ENCODE data around the gene BTBD16. TPM values are rescaled to one million over a fixed set of nuclear protein-coding genes. Genes with fewer than 3 reads are reported as not detected.

BTBD16 gene
- not detected for total RNA-seq

DNA sequence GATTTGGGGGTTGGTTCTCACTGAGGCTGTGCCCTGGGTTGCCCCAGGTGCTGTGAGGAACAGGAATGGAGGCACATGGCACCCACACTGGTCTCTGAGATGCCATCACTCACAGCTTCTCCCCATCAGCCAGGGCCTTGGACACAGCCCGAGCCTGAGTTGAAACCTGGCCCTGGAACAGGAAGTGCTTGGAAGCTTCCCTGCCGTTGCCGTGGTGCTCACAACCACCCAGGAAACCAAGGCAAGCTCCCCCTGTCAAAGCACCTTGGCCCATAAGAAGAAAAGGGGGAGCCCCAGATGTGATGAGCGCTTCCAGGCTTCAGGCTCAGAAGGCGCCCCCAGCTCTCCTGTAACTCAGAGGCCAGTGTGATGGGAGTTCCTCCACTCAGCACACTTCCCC lies at the start of gene BTBD16:
Gene BTBD16, plus strand, starts transcription at position 221 of the 400 bp plus-strand sequence. CDS start 3,786 bp downstream, outside the sequence.
- H3K36me3 Mint-ChIP-seq (ENCODE audit: low read depth): no peaks in the 10 kb centered on the region
- CTCF ChIA-PET: interaction anchor here (1.3 to 3.0 kb wide), 3 partner anchors 9 to 294 kb away, joined by 4 to 8 read pairs (median 5); no protein-coding TSS in a partner anchor
- H3K4me3 Mint-ChIP-seq: no peak within 1 kb of the TSS
- H3K27ac Mint-ChIP-seq: no peak within 1 kb of the TSS
- no peaks in the 10 kb centered on the region for H3K4me1 Mint-ChIP-seq (ENCODE audit: low read depth)
- POLR2A ChIA-PET: no interaction called here
- no peaks in the 10 kb centered on the region for H3K9me3 Mint-ChIP-seq (ENCODE audit: insufficient read depth)
- H3K27me3 Mint-ChIP-seq (ENCODE audit: low read depth): peaks cover 2% of the 10 kb centered on the region
- ATAC-seq (no peak), DNase-seq (no peak)

DNA sequence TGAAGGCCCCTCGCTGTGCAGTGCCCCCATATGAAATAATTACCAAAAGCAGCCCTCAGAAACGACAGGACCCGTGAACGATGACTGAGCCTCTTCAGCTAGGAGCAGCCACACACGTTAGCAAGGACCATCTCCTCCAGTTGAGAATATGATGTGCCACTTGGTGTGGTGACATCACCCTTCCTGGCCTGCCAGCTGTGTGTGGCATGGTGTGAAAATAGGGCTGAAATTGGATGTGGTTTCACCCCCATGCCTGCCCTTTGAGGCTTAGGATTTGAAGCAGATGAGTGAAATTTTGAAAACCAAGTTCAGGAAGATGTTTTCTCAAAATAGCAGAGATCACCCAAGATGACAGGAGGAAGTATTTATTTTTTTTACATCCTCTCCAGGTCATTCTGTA lies 49.1 kb upstream of the BTBD16 start:
- peaks cover 14% of the 10 kb centered on the region for H3K27me3 Mint-ChIP-seq (ENCODE audit: low read depth)
- DNase-seq: no peak
- ChIA-PET CTCF (no interaction called here), POLR2A (no interaction called here)
- no peak overlapping the region for H3K27ac Mint-ChIP-seq
- H3K9me3 Mint-ChIP-seq (ENCODE audit: insufficient read depth): no peaks in the 10 kb centered on the region
- no peaks in the 10 kb centered on the region for H3K36me3 Mint-ChIP-seq (ENCODE audit: low read depth)
- ATAC-seq: no peak
- H3K4me1 Mint-ChIP-seq (ENCODE audit: low read depth): no peaks in the 10 kb centered on the region
- H3K4me3 Mint-ChIP-seq: no peak overlapping the region

DNA sequence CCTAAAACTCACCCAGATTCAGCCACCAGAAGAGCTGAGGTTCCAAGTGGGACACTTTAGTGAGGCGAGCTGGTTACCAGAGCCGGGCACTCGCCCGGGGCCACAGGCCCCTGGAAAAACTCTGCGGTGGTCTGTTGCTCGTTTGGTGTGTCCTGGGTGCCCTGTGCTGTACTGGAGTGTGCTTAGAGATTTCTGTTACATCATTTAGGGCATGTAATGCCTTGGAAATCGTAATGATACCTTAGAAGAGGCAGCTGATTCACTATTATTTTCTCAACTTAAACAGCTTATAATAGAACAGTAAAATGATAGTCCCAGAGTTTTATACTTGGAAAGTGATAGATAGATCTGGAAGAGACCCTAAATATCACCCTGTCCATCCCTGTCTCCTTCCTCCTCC lies 48.5 kb upstream of the BTBD16 start:
- Mint-ChIP-seq H3K4me3 (no peak overlapping the region), H3K27ac (no peak overlapping the region), H3K36me3 (ENCODE audit: low read depth) (no peaks in the 10 kb centered on the region), H3K4me1 (ENCODE audit: low read depth) (no peaks in the 10 kb centered on the region), H3K27me3 (ENCODE audit: low read depth) (peaks cover 14% of the 10 kb centered on the region), H3K9me3 (ENCODE audit: insufficient read depth) (no peaks in the 10 kb centered on the region)
- ATAC-seq (no peak), DNase-seq (no peak)
- ChIA-PET POLR2A (no interaction called here), CTCF (no interaction called here)

DNA sequence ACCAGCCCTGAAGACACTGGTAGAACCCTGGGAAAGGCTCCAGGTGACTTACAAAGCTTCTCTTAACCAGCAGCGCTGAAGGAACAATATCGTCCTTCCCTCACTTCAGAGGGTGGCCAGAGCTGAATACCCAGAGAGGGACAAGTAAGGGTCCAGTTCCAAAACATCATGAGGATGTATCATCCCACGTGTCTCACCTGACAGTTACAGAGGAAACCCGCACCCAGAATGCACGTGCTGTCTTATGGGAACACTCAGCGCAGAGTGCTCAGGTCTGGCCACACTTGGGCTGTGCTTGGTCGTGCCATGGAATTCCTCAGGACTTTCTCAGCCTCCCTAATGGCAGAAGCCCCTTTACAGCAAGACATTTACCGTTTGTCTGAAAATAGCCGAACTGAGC lies 46.9 kb upstream of the BTBD16 start:
- ATAC-seq (no peak), DNase-seq (no peak)
- H3K27me3 Mint-ChIP-seq (ENCODE audit: low read depth): peaks cover 14% of the 10 kb centered on the region
- H3K36me3 Mint-ChIP-seq (ENCODE audit: low read depth): no peaks in the 10 kb centered on the region
- CTCF ChIA-PET: no interaction called here
- H3K9me3 Mint-ChIP-seq (ENCODE audit: insufficient read depth): no peaks in the 10 kb centered on the region
- no peaks in the 10 kb centered on the region for H3K4me1 Mint-ChIP-seq (ENCODE audit: low read depth)
- POLR2A ChIA-PET: no interaction called here
- no peak overlapping the region for H3K27ac Mint-ChIP-seq
- no peak overlapping the region for H3K4me3 Mint-ChIP-seq

DNA sequence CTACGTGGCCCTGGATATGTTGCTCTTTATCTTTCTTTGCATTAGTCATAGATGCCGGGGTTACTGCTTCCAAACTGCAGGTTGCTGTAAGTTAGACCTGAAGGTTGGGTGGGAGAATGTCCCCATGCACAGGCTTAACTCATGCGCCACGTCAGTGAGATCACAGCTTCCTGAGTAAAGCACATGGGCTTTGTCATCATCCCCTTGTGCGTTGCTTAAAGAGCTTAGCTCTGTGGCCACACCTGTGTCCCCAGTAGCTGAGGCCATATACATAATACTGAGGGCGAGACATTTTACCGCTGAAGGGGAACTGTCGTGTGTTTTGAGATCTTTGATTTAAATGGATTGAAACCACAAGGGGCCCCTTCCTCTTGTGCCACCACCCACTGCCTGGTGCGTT lies 45.8 kb upstream of the BTBD16 start:
- DNase-seq: no peak
- peaks cover 14% of the 10 kb centered on the region for H3K27me3 Mint-ChIP-seq (ENCODE audit: low read depth)
- POLR2A ChIA-PET: no interaction called here

DNA sequence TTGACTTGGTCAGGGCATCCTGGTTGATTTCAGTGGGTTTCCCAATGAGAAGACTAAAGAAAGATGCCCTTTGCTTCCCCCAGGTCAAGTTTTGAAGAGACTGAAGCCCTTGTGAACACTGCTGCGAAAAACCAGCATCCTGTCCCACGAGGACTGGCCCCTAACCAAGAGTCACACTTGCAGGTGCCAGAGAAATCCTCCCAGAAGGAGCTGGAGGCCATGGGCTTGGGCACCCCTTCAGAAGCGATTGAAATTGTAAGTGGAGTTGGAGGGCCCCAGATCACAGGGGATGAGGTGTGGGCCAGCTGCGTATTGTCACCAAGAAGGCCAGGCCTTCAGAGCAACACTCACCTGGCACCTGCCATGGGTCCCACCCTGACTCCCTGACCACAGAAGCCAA lies 43.3 kb upstream of the BTBD16 start:
- CTCF ChIA-PET: no interaction called here
- H3K9me3 Mint-ChIP-seq (ENCODE audit: insufficient read depth): no peaks in the 10 kb centered on the region

More for the DNA sequence above, 45.8 kb upstream of the BTBD16 start:
- CTCF ChIA-PET: no interaction called here
- Mint-ChIP-seq H3K4me3 (no peak overlapping the region), H3K36me3 (ENCODE audit: low read depth) (no peaks in the 10 kb centered on the region), H3K9me3 (ENCODE audit: insufficient read depth) (no peaks in the 10 kb centered on the region), H3K27ac (no peak overlapping the region), H3K4me1 (ENCODE audit: low read depth) (no peaks in the 10 kb centered on the region)
- ATAC-seq: no peak

DNA sequence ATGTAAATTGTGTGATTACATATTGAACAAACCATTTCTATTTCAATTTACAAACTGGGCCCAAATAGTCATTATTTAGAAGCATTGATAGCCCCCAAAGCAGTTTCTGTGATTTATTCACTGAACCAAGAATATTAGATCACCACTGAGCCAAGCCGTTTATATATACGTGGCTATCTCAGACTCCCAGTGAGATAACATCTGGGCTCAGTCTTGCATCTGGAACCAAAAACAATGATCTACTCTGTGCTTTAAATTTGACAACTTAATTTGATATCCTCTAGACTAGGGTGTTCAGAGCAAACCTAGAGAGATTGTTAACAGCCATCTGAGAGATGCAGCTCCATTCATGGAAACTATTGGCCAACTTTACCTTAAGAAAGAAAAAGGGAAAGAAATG lies 41.4 kb upstream of the BTBD16 start:
- Mint-ChIP-seq H3K4me3 (no peak overlapping the region), H3K4me1 (ENCODE audit: low read depth) (no peaks in the 10 kb centered on the region), H3K27me3 (ENCODE audit: low read depth) (peaks cover 5% of the 10 kb centered on the region), H3K9me3 (ENCODE audit: insufficient read depth) (no peaks in the 10 kb centered on the region), H3K36me3 (ENCODE audit: low read depth) (no peaks in the 10 kb centered on the region), H3K27ac (no peak overlapping the region)
- ChIA-PET POLR2A (no interaction called here), CTCF (no interaction called here)
- ATAC-seq: no peak
- DNase-seq: no peak

More for the DNA sequence above, 43.3 kb upstream of the BTBD16 start:
- H3K36me3 Mint-ChIP-seq (ENCODE audit: low read depth): no peaks in the 10 kb centered on the region
- peaks cover 10% of the 10 kb centered on the region for H3K27me3 Mint-ChIP-seq (ENCODE audit: low read depth)
- no peak overlapping the region for H3K4me3 Mint-ChIP-seq
- DNase-seq (no peak), ATAC-seq (no peak)
- H3K4me1 Mint-ChIP-seq (ENCODE audit: low read depth): no peaks in the 10 kb centered on the region
- POLR2A ChIA-PET: no interaction called here
- H3K27ac Mint-ChIP-seq: no peak overlapping the region

DNA sequence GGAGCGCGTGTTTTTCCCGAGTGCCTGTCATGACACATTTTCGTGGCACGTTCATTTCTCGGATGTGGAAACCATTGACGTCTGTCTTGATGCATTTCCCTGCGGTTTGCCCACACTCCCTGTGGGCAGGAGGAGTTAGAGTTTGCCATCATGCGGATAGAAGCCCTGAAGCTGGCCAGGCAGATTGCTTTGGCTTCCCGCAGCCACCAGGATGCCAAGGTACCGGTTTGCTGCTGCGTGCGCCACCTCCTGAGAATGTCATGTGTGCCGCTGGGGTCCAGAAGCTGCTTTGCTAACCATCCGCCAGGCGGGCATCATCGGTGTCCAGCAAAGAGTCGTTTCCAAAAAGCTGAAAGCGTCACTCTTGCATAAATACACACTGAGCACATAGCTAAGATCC lies 40.9 kb upstream of the BTBD16 start:
- Mint-ChIP-seq H3K4me1 (ENCODE audit: low read depth) (no peaks in the 10 kb centered on the region), H3K27ac (no peak overlapping the region), H3K27me3 (ENCODE audit: low read depth) (peaks cover 5% of the 10 kb centered on the region), H3K4me3 (no peak overlapping the region), H3K9me3 (ENCODE audit: insufficient read depth) (no peaks in the 10 kb centered on the region), H3K36me3 (ENCODE audit: low read depth) (no peaks in the 10 kb centered on the region)
- CTCF ChIA-PET: no interaction called here
- POLR2A ChIA-PET: no interaction called here
- ATAC-seq (no peak), DNase-seq (no peak)

DNA sequence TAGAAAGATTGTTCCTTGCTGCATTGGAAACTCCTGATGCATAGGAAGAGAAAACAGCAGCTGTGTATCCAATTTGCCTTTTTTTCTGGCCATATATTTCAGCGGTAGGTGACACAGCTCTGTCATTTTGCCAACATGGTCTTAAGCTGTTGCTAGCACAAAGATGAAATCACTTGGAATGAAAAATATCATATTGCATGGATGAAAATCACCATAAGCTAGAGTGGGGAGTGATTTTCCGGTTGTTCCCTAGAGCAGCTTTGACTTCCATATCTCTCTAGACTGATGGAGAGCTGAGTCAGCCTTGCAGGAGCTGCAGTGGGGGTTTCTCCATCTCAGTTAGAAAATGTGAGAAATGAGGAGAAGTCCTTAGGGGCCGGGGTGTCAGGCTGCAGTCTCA lies 38.3 kb upstream of the BTBD16 start:
- POLR2A ChIA-PET: no interaction called here
- DNase-seq (no peak), ATAC-seq (no peak)
- Mint-ChIP-seq H3K4me1 (ENCODE audit: low read depth) (no peaks in the 10 kb centered on the region), H3K4me3 (no peak overlapping the region), H3K36me3 (ENCODE audit: low read depth) (no peaks in the 10 kb centered on the region), H3K27me3 (ENCODE audit: low read depth) (no peaks in the 10 kb centered on the region), H3K9me3 (ENCODE audit: insufficient read depth) (no peaks in the 10 kb centered on the region), H3K27ac (no peak overlapping the region)
- CTCF ChIA-PET: no interaction called here

DNA sequence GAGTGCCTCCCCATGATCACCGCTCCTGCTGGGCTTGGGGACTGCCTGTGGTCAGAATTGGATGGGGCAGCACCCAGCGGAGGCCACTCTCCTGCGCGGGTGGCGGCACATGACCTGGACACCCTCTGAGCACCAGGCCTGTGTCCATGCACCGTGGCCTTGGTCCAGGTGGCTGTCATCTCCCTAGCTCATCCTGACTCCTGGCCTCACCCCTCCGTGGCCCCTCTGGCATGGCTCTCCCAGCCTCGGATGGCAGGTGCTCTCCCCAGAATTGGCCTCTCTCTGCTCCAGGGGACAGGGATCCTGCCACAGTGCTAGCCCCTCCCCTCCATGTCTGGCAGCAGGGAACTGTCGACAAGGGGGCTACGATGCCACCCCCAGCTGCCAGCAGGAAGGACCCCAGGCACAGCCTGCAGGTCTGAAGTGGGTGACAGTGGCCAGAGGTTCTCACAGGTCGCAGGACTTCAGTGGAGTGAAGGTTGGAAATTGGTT lies 37.2 kb upstream of the BTBD16 start:
- CTCF ChIA-PET: no interaction called here
- Mint-ChIP-seq H3K36me3 (ENCODE audit: low read depth) (no peaks in the 10 kb centered on the region), H3K27me3 (ENCODE audit: low read depth) (no peaks in the 10 kb centered on the region), H3K27ac (no peak overlapping the region), H3K4me1 (ENCODE audit: low read depth) (no peaks in the 10 kb centered on the region), H3K9me3 (ENCODE audit: insufficient read depth) (no peaks in the 10 kb centered on the region), H3K4me3 (no peak overlapping the region)
- POLR2A ChIA-PET: no interaction called here
- ATAC-seq: no peak
- no peak for DNase-seq

DNA sequence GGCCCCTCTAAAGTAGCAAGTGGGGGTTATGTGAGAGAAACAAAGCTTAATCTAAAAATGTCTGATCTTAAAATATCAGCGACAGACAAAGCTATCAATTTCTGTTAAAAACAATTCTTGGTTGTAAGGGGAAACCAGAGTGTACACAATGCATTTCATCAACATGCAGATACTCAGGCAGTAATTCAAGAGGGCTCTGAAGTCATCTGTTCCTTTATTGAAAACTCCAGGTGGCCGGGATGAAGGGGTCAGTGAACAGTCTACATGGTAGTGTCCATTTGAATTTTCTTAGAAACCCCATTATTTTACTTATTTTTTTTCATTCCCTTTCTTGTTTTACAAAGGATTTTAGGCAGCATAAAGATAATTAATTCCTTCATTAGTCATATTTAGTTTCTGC lies 36.7 kb upstream of the BTBD16 start:
- H3K36me3 Mint-ChIP-seq (ENCODE audit: low read depth): no peaks in the 10 kb centered on the region
- no peaks in the 10 kb centered on the region for H3K27me3 Mint-ChIP-seq (ENCODE audit: low read depth)
- DNase-seq (no peak), ATAC-seq (no peak)
- no peak overlapping the region for H3K27ac Mint-ChIP-seq
- H3K4me1 Mint-ChIP-seq (ENCODE audit: low read depth): no peaks in the 10 kb centered on the region
- H3K4me3 Mint-ChIP-seq: no peak overlapping the region
- ChIA-PET CTCF (no interaction called here), POLR2A (no interaction called here)
- H3K9me3 Mint-ChIP-seq (ENCODE audit: insufficient read depth): no peaks in the 10 kb centered on the region

DNA sequence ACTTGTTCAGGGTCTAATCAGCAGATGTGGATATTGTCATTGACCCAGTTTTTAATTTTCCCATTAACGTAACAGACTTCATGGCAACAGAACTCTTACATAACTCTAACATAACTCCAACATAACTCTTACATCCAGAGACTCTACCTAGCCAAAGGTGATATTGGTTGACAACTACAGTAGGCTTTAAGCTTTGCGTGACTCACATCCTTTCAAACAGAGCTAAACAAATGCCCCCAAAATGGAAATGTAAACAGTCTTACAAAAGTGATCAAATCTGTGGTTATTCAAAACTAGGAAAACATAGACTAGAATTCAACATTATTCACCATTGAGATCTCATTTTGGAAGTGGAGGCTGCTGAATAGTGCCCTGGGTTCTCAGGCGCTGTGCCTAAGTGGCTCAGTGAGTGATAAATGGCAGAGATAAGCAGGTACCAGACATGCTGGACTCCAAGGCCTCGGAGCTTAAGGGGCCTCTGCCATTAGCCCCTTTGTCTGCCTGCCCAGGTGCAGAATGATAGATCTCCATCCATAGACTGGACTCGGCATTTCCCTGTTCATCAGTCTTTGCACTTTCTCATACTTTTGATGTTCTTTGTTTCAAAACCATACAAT lies 34.3 kb upstream of the BTBD16 start:
- DNase-seq: no peak
- no peaks in the 10 kb centered on the region for H3K27me3 Mint-ChIP-seq (ENCODE audit: low read depth)
- H3K4me3 Mint-ChIP-seq: no peak overlapping the region
- H3K36me3 Mint-ChIP-seq (ENCODE audit: low read depth): no peaks in the 10 kb centered on the region
- ATAC-seq: no peak
- ChIA-PET CTCF (no interaction called here), POLR2A (no interaction called here)
- no peaks in the 10 kb centered on the region for H3K9me3 Mint-ChIP-seq (ENCODE audit: insufficient read depth)
- H3K4me1 Mint-ChIP-seq (ENCODE audit: low read depth): no peaks in the 10 kb centered on the region
- H3K27ac Mint-ChIP-seq: no peak overlapping the region

DNA sequence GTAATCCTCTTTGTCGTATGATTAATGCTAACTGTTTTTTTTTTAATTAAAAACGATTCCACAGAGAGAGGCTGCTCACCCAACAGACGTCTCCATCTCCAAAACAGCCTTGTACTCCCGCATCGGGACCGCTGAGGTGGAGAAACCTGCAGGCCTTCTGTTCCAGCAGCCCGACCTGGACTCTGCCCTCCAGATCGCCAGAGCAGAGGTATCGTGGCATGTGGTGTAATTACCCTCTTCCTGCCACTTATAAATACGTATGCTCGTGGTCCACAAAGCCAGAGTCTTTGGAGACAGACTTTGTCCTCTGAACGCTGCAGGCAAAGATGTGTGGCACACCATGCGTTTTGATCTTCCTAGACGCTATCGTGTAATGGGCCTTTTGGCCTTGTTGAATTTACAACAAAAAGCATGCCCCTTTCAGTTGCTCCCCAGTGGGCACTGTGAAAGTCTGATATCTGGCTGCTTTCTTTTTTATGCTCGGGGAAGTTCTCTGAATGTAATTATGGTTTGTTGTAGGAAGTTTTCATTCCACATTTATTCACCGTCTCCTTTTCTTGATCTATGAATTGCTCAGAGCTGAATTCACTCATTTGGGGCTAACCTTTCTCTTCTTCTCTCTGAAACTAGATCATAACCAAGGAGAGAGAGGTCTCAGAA lies 33.6 kb upstream of the BTBD16 start:
- no peaks in the 10 kb centered on the region for H3K4me1 Mint-ChIP-seq (ENCODE audit: low read depth)
- no peaks in the 10 kb centered on the region for H3K27me3 Mint-ChIP-seq (ENCODE audit: low read depth)
- H3K4me3 Mint-ChIP-seq: no peak overlapping the region
- H3K27ac Mint-ChIP-seq: no peak overlapping the region
- ATAC-seq (no peak), DNase-seq (no peak)
- H3K9me3 Mint-ChIP-seq (ENCODE audit: insufficient read depth): no peaks in the 10 kb centered on the region
- CTCF ChIA-PET: no interaction called here
- POLR2A ChIA-PET: interaction anchor here (0.7 kb wide), 1 partner anchor 16 kb away, joined by 5 read pairs; no protein-coding TSS in a partner anchor
- H3K36me3 Mint-ChIP-seq (ENCODE audit: low read depth): no peaks in the 10 kb centered on the region

All from activated CD8-positive, alpha-beta T cell treated with anti-CD3 and anti-CD28 coated beads, Interleukin-2, amount 10 ng/mL, durations not matched to agents 7 days and 5 days (primary cell).